Umbilical cord (tissue), 2 donors: ENCODE measurements around the gene FCGR3A. TPM values are rescaled to one million over a fixed set of nuclear protein-coding genes. Genes with fewer than 3 reads are reported as not detected.

Experiments used
- DNase-seq: peaks from one replicate; pipeline ENCODE4 v3.0.0-alpha.2; 2015; ENCODE audit warnings: low spot score
- total RNA-seq: library from RNA; depleted of rRNA; stranded (reverse); fragments of >200 nt; gene quantifications from one replicate; pipeline ENCODE4 v1.2.3, GENCODE V29; 2014; ENCODE audit warnings: low replicate concordance; ENCODE audit not compliant: insufficient read depth

FCGR3A gene
- total RNA-seq, 1 donor from 2014 or later = 26.2 TPM

GRCh38 chr1:161502641-161503393 is 46.8 kb downstream of the FCGR3A start:
- DNase-seq = no peak

- DNase-seq = no peak
These were observed 47.4 kb downstream of the FCGR3A start for GRCh38 chr1:161502181-161502580.

GRCh38 chr1:161501234-161501633 is 48.4 kb downstream of the FCGR3A start:
- no peak for DNase-seq

- peak; percentile 41 for DNase-seq
These were observed 50.2 kb downstream of the FCGR3A start for GRCh38 chr1:161499099-161500039.

- no peak for DNase-seq
These were observed 51.0 kb downstream of the FCGR3A start for GRCh38 chr1:161498646-161499045.

- no peak for DNase-seq
These were observed 51.7 kb downstream of the FCGR3A start for GRCh38 chr1:161497961-161498360.

- DNase-seq = no peak
These were observed 54.1 kb downstream of the FCGR3A start for GRCh38 chr1:161495490-161495889.

- no peak for DNase-seq
These were observed 55.4 kb downstream of the FCGR3A start for GRCh38 chr1:161494091-161494735.

- no peak for DNase-seq
These were observed 56.8 kb downstream of the FCGR3A start for GRCh38 chr1:161492827-161493226.

Other genes with a start within 250 kb of the FCGR3A start
- 0.48 TPM for gene MPZ, start 239.8 kb downstream of the FCGR3A start, total RNA-seq
- 35.9 TPM for gene SDHC, start 235.4 kb downstream of the FCGR3A start, total RNA-seq
- not detected for gene CFAP126, start 181.9 kb downstream of the FCGR3A start, total RNA-seq
- gene FCGR2A, start 44.4 kb downstream of the FCGR3A start, total RNA-seq = 48.2 TPM
- gene HSPA6, start 25.3 kb downstream of the FCGR3A start, total RNA-seq = 4.3 TPM
- 5.5 TPM for gene FCGR3B, start 81.4 kb upstream of the FCGR3A start, total RNA-seq
- gene FCGR2B, start 113.3 kb upstream of the FCGR3A start, total RNA-seq = 16.9 TPM
- gene FCRLA, start 157.4 kb upstream of the FCGR3A start, total RNA-seq = 20.0 TPM
- gene FCRLB, start 171.7 kb upstream of the FCGR3A start, total RNA-seq = not detected
- gene DUSP12, start 200.0 kb upstream of the FCGR3A start, total RNA-seq = 81.6 TPM
- 21.7 TPM for gene ATF6, start 216.5 kb upstream of the FCGR3A start, total RNA-seq